Measurements from ENCODE around the gene PLD1.
"Not testable (repeated sequence)": the region's sequence is repeated elsewhere in the genome, so short reads cannot be mapped to it uniquely, and the experiment has no call there.

Gene PLD1

GRCh38 chr3:171835613-171836012, 25.3 kb upstream of the PLD1 start:
- no peak for DNase-seq

GRCh38 chr3:171835116-171835515, 24.8 kb upstream of the PLD1 start:
- DNase-seq = no peak

DNA sequence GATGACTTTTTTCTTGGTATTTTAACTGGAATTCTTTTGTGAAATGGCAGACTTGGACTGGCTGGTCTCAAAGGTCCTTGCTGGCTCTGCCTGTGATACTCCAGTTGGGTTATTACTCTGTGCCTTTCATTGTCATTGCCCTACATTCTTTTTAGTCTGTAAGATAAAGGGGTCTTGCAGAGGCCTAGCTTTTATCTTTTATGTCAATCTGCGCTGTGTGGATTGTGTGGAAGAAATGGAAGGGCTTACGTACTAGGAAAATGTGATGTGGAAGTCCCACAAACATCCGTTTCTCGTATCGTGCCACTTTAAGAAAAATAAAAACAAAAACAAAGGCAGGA, 24.1 kb upstream of the PLD1 start:
- no peak for DNase-seq

GRCh38 chr3:171833789-171834460, 23.6 kb upstream of the PLD1 start:
- DNase-seq = no peak

GRCh38 chr3:171832989-171833388, 22.7 kb upstream of the PLD1 start:
- no peak for DNase-seq

DNA sequence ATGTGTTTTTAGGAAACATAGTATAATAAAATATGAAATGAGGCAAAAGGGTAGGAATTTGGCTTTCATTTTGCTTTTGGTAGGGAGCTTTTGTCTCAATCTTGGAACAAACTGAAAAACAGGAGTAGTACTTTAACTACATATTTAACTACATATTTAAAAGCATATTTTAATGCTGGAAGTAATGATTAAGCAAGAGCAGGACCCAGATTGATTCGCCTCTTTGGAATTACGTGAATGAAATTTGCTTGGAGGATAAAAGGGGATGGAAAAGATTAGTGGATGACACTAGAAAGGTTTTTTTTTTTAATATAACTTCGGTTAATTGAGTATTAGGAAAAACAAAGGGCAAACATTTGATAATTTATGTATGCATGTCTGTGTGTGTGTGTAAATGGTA, 21.7 kb upstream of the PLD1 start:
- DNase-seq = no peak

DNA sequence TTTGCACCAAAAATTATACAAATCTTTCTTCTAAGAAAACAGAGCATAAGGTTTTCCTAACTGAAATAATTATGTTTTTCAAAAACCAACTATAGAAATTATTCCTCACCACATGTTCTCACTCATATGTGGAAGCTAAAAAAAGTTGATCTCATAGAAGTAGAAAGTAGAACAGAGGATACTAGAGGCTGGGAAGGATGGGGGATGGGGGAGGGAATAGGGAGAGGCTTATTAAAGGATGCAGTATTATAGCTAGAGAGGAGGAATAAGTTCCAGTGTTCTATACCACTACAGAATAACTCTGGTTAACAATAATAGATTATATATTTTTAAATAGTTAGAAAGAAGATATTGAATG, 20.2 kb upstream of the PLD1 start:
- no peak for DNase-seq

- peak; percentile 85 for DNase-seq
Measured at GRCh38 chr3:171829841-171830517, 19.7 kb upstream of the PLD1 start.

- no peak for DNase-seq
Measured at GRCh38 chr3:171828902-171829770, 18.9 kb upstream of the PLD1 start.

DNA sequence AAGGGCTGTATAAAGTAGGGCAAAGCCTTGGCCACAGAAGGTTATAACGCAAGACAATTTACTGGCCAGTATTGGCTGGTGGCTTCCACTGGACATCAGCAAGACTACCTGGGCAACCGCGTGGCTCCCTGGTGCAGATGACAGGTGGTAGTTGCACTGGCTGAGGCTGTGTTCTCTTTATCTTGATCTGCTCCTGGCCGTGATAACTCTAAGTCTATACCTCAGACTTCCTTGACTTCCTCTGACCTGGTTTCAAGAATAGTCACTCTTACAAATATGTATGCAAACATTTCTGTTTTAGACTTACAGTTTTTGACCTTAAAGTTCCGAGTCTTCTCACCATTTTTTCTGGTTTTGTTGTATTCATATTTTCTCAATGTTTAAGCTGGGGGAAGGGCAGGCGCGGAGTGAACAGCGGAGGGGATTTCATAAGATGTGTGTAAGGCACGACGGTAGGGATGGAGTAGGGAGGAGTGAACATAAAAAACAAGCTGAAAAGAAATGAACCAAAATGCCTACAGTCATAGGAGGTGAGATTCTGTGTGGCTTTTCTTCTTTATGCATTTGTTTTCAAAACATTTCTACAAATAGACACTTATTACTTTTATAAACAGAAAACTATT, 17.7 kb upstream of the PLD1 start:
- DNase-seq = no peak

DNA sequence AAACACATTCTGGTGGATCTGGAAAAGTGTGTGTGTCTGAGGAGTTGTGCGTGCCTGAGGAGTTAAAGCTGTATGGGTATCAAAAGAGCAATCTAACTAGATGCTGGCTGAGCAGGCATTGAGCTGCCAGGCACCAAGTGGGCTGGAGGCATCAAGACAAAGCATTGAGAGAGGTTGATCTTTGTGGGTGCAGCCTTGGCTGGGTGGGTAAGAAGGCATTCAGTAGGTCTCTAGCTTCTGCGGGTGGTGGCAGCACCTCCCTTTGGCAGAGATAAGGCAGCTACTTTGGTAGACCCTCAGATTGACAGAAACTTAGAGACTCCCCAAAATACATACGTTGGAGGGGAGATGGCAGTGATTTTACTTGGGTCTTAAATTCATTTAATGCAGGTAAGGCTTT, 17.1 kb upstream of the PLD1 start:
- no peak for DNase-seq

GRCh38 chr3:171825222-171825828, 15.0 kb upstream of the PLD1 start:
- DNase-seq = no peak

DNA sequence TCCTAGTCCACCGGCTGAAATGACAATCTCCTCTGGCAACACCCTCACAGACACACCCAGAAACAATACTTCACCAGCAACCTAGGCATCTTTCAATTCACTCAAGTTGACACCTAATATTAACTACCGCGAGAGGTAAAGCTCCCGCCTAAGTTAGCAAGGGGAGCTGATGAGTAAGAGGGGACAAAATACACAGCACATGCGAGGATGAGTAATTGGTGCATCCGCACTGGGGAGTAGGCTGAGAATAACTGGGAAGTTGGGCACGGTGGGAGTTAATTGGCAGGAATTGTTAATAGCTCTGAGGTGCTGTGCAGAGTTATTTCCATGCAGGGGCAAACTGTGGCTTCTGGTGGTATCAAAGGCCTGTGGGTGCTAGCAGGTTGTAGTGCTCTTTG, 14.5 kb upstream of the PLD1 start:
- DNase-seq = no peak

DNA sequence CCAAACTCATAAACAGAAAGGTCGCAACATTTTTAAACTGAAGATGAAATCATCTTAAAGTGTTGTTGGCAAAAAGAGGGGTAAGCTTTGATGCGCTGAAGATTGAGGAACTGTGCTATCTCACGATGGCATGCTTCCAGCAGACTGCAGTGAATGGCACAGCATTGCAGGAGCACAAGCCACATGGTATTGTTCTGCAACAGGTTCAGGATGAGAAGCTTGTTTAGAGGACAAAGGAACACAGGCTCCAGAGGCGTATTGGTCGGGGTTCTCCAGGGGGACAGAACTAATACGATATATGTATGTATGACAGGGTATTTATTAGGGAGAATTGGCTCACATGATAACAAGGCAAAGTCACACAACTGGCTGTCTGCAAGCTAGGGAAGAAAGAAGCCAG, 13.8 kb upstream of the PLD1 start:
- DNase-seq = no peak

DNA sequence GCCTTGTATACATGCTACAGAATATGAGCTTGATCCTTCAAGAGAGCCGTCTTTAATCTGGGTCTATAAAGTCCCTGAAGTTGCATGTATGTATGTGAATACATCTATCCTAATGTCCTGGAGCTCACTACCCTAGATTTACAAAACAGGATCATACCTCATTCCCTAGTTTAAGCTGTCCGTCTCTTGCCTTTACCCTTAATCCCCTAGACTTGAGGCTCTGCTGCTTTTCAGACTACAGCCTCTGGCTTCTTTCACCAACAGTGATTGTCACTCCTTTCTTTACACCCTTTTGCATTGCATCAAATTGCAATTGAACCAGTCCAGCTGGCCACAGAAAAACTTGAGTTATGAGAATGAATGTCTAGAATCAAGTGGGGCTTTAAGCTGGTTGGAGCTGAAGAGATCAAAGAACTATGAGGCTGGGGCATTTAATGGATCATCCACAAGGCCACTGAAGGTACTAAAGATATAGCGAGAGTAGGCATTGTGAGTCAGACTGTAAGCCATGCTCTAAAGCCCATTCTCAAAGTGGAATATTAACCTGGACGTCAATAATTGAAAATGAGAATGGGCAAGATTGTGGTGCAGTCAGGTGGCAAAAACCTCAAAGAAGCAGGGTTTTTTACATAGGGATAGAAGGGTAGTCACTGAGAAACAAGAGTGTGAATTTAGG, 12.3 kb upstream of the PLD1 start:
- DNase-seq = no peak

DNA sequence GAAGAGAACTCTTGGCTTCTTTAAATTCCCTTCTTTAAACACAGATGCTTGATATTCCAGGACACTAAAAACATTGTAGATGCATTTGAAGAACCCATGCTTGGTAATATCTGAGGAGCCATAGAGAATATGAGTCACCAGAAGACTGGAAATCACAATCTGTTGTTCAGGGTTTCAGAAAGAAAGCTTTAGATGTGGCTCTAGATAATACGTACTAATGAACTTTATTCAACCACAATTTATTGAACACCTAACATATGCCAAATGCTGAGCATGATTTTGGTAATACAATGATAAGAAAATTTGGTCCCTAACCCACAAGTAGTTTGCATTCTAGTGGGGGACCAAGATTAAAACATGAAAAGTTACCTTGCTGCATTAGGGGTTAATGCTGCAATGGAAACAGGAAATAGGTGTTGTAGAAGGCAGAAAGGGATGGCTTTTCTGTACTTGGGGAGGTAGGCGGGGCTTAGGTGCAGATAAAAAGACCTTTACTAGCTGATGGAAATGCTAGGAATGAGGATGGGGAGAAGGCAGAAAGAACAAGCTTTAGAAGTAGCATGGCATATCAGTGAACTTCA, 11.6 kb upstream of the PLD1 start:
- DNase-seq = no peak

- DNase-seq = no peak
Measured at GRCh38 chr3:171821044-171821443, 10.8 kb upstream of the PLD1 start.

DNA sequence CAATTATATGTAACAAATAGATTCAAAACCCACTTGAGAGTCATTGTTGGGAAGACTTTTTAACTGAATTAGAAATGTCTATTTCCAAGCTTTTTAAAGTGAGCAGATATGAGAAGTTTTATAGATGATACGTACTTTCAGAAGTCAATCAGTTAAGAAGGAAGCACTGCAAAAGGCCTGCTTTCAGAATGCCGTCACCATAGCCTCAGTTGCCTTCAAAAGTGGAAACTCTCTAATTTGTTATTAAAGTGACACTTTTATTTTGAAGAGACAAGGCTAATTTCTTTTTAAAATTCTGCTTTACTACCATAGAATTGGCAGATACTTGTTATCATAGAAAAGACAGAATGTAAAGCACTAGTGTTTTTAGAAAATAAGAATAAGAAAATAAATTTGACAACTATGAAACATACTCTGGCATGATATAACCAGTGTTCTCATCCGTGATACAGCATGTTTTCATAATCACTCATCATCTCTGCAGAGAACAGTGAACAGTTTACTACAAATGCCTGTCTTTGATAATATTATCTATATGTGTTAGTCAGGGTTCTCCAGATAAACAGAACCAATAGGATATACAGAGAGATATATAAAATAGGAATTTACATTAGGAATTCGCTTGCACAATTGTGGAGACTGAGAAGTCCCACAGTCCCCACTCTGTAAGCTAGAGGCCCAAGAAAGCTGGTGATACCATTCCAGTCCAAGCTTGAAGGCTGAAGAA, 7.0 kb upstream of the PLD1 start:
- DNase-seq = no peak

DNA sequence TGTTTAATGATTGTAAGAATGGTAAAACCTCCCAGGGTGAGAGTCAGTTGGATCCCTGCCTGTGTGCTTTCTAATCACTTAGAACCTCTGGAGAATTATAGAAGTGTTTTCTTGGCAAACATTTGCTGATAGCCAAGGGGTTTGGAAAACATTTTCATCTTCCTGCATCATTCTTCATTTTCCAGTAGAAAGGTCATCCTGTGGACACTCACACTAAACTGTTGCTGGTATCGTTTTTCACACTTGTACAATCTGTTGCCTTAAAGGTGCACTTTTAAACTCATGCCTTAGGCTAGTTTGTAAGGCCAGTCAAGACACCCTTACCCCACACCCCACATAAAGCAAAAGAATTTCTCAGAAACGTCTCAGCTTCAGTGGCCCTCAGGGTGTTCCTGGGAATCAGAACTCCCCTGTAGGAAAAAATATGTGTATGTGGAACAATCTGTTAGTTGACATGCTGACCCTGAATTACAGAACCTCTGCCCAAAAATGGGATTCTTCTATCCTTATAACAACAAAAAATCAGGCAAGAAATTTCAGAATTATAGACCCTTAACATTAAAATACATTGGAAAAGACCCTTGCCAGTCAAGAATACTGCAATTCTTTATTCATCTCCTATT, 5.8 kb upstream of the PLD1 start:
- DNase-seq = no peak

GRCh38 chr3:171814662-171815061, 4.4 kb upstream of the PLD1 start:
- DNase-seq = not testable (repeated sequence)

DNA sequence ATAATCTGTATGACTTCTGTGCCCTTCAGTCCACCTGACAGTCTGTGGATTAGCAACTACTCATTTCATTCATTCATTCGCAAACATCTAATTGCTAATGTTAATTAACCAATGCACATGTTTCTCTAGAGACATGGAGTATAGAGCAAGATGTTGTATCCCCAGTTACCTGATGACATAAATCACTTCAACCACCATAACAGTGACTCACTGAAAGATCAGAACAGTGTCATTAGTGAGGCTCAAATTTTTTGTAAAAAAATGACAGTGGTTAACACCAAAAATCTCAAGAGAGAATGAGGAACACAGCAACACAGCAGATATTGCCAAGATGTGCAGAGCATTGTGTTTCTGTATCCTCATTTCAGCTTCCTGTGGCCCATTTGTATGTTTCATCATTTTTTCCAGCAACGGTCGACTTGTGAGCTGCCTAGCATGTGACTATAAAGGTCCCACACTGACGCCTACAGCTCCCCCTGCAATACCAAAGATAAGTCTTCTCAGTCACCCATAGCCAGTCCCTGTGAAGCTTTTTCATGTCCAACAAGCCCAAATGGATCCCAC, 3.7 kb upstream of the PLD1 start:
- DNase-seq = no peak

Data from NCI-H524 treated with DMSO at 0.1 percent for 48 hours (cell line).